Pancreas (tissue), 10 donors: Measurements from ENCODE around the gene KSR1. TPM values are rescaled to one million over a fixed set of nuclear protein-coding genes. Genes with fewer than 3 reads are reported as not detected.
"Not testable (repeated sequence)": the region's sequence is repeated elsewhere in the genome, so short reads cannot be mapped to it uniquely, and the experiment has no call there.

Source experiments
- ATAC-seq, 4 donors: fragments of 200-7000 bp; cut with Tn5 transposase; one replicate each; pipeline versions ENCODE4 v1.8.0 to v1.9.1; 2020; ENCODE audit warnings: mild to moderate bottlenecking in 4 of 4, moderate library complexity in 4 of 4
- DNase-seq, 6 donors: peaks; one replicate each; pipeline ENCODE4 v3.0.0-alpha.2; 2020
- FAIRE-seq: peaks from 2 replicates; lab custom pipeline; 2012; peaks lifted over from hg19 to GRCh38; lab: Jason Lieb, UNC
- H3K27ac ChIP-seq, 4 donors: fragments of 200-600 bp; sonication (generic); 1 replicate in 3 of 4; 2 replicates in 1 of 4; pipeline versions ENCODE4 v1.5.0 to v1.8.0; 2020
- H3K27me3 ChIP-seq, 4 donors: fragments of 200-600 bp; one replicate each; pipeline ENCODE4 v1.8.0; 2021
- H3K36me3 ChIP-seq, 3 donors: fragments of 200-600 bp; sonication (generic) in 1 of 3; one replicate each; pipeline versions ENCODE4 v1.5.0 to v1.8.0; 2020 to 2021
- H3K4me1 ChIP-seq, 3 donors: fragments of 200-600 bp; one replicate each; pipeline ENCODE4 v1.8.0; 2021
- H3K4me3 ChIP-seq, 4 donors: fragments of 200-600 bp; sonication (generic) in 2 of 4; one replicate each; pipeline versions ENCODE4 v1.5.0 to v1.8.0; 2020 to 2021
- H3K9me3 ChIP-seq, 4 donors: fragments of 200-600 bp; one replicate each; pipeline ENCODE4 v1.8.0; 2021
- WGBS, 2 donors: extraction: QIAGEN DNeasy Blood & Tissue Kit; methylation state at CpG; one replicate each; pipeline ENCODE4 v1.1.7; 2013; 5-methylcytosine and 5-hydroxymethylcytosine counted together
- intact Hi-C, 3 donors: fragments of 100-400 bp; cut with DNase I; formaldehyde crosslinking; loops; one replicate each; pipeline versions ENCODE4 v1.11.1 to v1.14.2; 2022
- polyA plus RNA-seq, 2 donors: library from polyadenylated mRNA; stranded (reverse); fragments of 200-250 nt; gene quantifications; one replicate each; pipeline ENCODE4 v1.2.3, GENCODE V29; 2013
- total RNA-seq, 6 donors: library from RNA; stranded (reverse); fragmentation: NEBNext Ultra II Directional in 4 of 6; extraction: Animal tissue kit (Norgen Biotek cat#: 25700) in 4 of 6; gene quantifications; one replicate each; pipeline versions ENCODE4 v1.2.1 to v1.2.4, GENCODE V29; 2021 to 2023
- TF ChIP-seq, protein P1 (sequence below), 4 donors: fragments of 200-600 bp; sonication (generic) in 3 of 4; IDR thresholded peaks; one replicate each; pipeline versions ENCODE4 v1.5.0 to v1.8.0; 2021; ENCODE audit warnings: antibody characterized with exemption in 4 of 4
- donor health status: healthy with polysubstance abuse.
- donor health status: DM: no; HTN: no; CAD: no; lungs with moderate emphysema.
- donor health status: DM: no; HTN: no; CAD: no.
- donor health status: control.
- donor health status: control.
- donor health status: Bipolar disorder and iron deficiency.
- donor health status: DM: yes; HTN: yes; CAD: no.
- donor health status: DM: no; HTN: no; CAD: no.
- donor health status: DM: no; HTN: no; CAD: no.
- donor health status: DM: yes; HTN: yes; CAD: no.

KSR1 gene
- total and polyA plus RNA-seq, 8 donors, result 68.2 to 139 (median 103) TPM

DNA sequence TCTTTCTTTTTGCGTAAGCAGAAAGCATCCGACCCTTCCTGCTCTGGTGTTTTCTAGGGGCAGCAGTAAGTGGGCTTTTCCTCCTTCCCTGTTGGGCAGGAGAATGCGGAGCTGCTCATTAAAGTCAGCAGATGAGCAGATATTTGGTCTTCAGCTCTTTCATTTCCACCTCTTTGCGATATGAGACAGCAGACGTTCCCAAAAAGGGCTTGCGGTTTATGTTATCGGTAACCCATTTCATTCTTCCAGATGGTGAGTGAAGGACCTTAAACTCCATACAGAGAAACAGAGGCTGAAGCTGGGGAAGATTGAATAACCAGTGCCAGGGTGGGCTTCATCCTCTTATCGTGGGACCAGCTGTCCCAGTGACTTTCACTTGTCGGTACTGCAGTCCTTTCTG is 40.7 kb downstream of the KSR1 start:
- H3K4me3 ChIP-seq, result peak overlapping the region in 3 of 4 donors; percentile 12 to 60 (median 58)
- no peaks in the 10 kb centered on the region for H3K9me3 ChIP-seq
- no peak for DNase-seq
- intact Hi-C loops, result no loop called here
- FAIRE-seq, result no peak
- H3K36me3 ChIP-seq, result no peaks in the 10 kb centered on the region
- TF ChIP-seq, protein P1, sequence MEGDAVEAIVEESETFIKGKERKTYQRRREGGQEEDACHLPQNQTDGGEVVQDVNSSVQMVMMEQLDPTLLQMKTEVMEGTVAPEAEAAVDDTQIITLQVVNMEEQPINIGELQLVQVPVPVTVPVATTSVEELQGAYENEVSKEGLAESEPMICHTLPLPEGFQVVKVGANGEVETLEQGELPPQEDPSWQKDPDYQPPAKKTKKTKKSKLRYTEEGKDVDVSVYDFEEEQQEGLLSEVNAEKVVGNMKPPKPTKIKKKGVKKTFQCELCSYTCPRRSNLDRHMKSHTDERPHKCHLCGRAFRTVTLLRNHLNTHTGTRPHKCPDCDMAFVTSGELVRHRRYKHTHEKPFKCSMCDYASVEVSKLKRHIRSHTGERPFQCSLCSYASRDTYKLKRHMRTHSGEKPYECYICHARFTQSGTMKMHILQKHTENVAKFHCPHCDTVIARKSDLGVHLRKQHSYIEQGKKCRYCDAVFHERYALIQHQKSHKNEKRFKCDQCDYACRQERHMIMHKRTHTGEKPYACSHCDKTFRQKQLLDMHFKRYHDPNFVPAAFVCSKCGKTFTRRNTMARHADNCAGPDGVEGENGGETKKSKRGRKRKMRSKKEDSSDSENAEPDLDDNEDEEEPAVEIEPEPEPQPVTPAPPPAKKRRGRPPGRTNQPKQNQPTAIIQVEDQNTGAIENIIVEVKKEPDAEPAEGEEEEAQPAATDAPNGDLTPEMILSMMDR (IDR thresholded peaks at IDR 0.05), result no peak
- no peaks in the 10 kb centered on the region for H3K27me3 ChIP-seq
- WGBS, 2 donors, result 16 to 19% methylated on average over 9 of the region's 9 CpGs
- H3K4me1 ChIP-seq, result peaks cover 33 to 57% (median 52%) of the 10 kb centered on the region in 3 donors
- ATAC-seq, result no peak
- H3K27ac ChIP-seq, result peak overlapping the region; percentile 79 to 97 (median 93)

DNA sequence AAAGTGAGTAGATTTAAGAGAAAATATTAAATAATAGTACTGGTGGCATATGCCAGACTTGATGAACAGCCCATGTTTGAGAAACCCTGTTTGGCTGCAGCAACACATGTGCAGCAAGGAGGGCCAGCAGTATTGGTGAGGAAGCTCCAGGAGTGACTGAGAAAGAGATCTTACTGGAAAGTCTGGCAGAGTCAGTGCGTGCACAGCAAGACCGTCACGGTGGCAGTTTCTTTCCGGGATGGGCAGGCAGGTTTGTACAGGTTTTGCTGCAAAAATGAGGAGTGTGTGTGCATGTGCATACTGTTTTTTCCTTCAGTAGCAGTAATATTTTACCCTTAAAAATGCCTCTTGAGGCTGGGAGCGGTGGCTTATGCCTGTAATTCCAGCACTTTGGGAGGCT is 41.4 kb downstream of the KSR1 start:
- Histone ChIP-seq H3K27me3 (no peaks in the 10 kb centered on the region), H3K36me3 (no peaks in the 10 kb centered on the region), H3K9me3 (no peaks in the 10 kb centered on the region), H3K4me3 (peak overlapping the region in 3 of 4 donors; percentile 12 to 60 (median 58)), H3K4me1 (peaks cover 39 to 55% (median 50%) of the 10 kb centered on the region in 3 donors), H3K27ac (peak overlapping the region in 3 of 4 donors; percentile 79 to 97 (median 94))
- 21 to 28% methylated on average over 5 of the region's 5 CpGs for WGBS, 2 donors
- intact Hi-C loops, result no loop called here
- peak in 1 of 4 donors; percentile 4 for ATAC-seq
- TF ChIP-seq, protein P1 (IDR thresholded peaks at IDR 0.05), result no peak
- no peak for DNase-seq
- FAIRE-seq, result no peak

DNA sequence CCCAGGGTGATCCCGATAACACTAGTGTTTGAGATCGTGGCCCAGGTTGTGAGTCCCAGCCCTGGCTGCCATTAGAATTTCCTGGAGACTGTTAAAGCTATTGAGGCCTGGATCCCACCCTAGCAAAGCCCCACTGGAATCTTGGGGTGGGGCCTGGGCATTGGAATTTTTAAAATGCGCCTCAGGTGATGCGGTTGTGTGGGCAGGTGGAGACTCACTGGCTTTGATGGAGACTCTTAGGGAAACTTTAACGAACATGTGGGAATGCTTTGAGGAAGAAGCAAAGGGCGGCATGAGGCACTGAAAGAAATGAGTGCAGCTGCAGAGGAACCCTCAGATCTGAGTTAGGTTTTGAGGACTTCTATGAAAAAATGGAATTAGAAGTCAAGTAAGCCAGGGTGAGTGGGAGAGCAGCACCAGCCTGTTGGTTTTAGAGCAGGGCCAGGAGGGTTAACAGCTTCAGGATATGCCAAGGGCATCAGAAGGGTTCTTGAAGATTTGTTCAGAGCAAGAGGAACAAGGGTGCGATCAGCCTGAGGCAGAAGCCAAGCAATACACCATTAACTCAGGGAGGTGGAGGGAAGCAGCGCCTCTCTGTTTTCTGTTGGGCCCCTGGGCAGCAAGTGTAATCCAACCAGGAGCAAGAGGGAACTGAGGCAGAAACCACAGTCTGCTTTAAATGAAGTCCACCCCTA is 42.5 kb downstream of the KSR1 start:
- TF ChIP-seq, protein P1 (IDR thresholded peaks at IDR 0.05), result no peak
- Histone ChIP-seq H3K27me3 (no peaks in the 10 kb centered on the region), H3K36me3 (no peaks in the 10 kb centered on the region), H3K9me3 (no peaks in the 10 kb centered on the region), H3K27ac (peak overlapping the region in 1 of 4 donors; percentile 42), H3K4me1 (peaks cover 34 to 55% (median 42%) of the 10 kb centered on the region in 3 donors), H3K4me3 (peak overlapping the region in 1 of 4 donors; percentile 60)
- WGBS, 2 donors, result 66 to 76% methylated on average over 8 of the region's 8 CpGs
- DNase-seq, result no peak
- intact Hi-C loops, result no loop called here
- no peak for ATAC-seq
- FAIRE-seq, result no peak

DNA sequence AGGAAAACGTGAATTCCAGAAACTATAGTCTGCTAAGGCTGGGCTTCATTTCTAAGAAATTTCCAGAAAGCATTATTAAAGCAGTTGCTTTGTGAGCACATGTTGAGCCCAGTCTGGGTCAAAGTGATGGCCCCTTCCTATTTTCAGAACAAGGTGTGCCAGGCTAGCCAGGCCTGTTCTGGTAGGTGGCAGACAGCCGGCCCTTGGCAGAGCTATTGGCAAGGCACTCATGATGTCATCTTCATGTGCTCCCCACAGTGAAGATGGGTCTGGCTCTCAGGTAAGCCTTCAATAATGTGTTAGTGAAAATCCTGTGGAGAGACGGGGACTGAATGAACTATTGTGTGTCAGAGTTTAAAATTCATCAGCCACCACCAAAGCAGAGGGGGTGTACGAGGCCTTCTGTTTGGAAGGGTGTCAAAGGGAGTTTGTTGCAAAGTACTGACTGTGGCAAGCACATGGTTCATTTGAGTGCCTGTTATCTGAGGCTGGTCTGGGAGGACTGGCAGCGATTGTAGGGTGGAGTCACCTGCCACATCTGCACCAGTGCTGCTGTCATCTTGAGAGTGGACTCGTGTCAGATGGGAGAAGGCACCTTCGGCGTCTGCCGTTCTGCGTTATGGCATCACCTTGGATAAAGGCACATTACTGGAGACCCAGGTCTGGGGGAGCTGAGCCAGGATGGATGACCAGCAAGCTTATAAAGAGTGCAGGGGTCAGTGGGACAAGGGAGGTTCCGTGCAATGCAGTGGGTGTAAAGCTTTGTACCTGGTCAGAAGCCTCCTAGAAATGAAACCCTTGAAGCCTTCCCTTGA is 43.4 kb downstream of the KSR1 start:
- WGBS, 2 donors, result 65 to 71% methylated on average over 11 of the region's 11 CpGs
- ATAC-seq, result no peak
- Histone ChIP-seq H3K27ac (peak overlapping the region in 1 of 4 donors; percentile 42), H3K9me3 (no peaks in the 10 kb centered on the region), H3K36me3 (no peaks in the 10 kb centered on the region), H3K27me3 (no peaks in the 10 kb centered on the region), H3K4me3 (no peak overlapping the region), H3K4me1 (peaks cover 31 to 58% (median 48%) of the 10 kb centered on the region in 3 donors)
- DNase-seq, result peak in 1 of 6 donors; percentile 67
- no peak for FAIRE-seq
- intact Hi-C loops, result no loop called here
- TF ChIP-seq, protein P1 (IDR thresholded peaks at IDR 0.05), result no peak

DNA sequence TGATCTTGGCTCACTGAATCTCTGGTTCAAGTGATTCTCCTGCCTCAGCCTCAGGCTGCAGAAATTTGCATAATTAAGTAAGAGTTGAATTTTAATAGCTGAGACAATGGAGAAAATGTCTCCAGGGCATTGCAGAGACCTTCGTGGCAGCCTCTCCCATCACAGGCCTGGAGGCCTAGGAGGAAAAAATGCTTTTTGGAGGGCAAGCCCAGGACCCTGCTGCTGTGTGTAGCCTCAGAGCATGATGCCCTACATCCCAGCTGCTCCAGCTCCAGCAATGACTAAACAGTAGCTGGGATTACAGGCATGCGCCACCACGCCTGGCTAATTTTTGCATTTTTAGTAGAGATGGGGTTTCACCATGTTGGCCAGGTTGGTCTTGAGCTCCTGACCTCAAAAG is 45.1 kb downstream of the KSR1 start:
- DNase-seq, ATAC-seq, H3K27me3 ChIP-seq, H3K9me3 ChIP-seq, H3K4me3 ChIP-seq, FAIRE-seq, H3K27ac ChIP-seq, intact Hi-C loops, H3K36me3 ChIP-seq: not testable (repeated sequence)
- WGBS, 2 donors, result 96 to 100% methylated on average over 3 of the region's 3 CpGs
- H3K4me1 ChIP-seq, result peaks cover 26 to 61% (median 42%) of the 10 kb centered on the region in 3 donors
